Neural cell (in vitro differentiated cells): ENCODE measurements around the gene DCN. TPM values are rescaled to one million over a fixed set of nuclear protein-coding genes. Genes with fewer than 3 reads are reported as not detected.

Experiments used
- H2AFZ ChIP-seq: fragments of 200-600, 300-800 bp; sonication (generic), shearing (Covaris generic); 2 replicates; pipeline ENCODE4 v1.6.0; 2014; ENCODE audit warnings: low read depth, mild to moderate bottlenecking, antibody characterized with exemption, low read length, moderate library complexity
- H3F3A ChIP-seq: fragments of 200-600 bp; shearing (Covaris generic); 2 replicates; pipeline ENCODE4 v1.6.1; 2016; ENCODE audit warnings: mild to moderate bottlenecking, moderate library complexity, mixed read lengths, antibody characterized with exemption, low read length; ENCODE audit not compliant: insufficient read depth, poor library complexity, severe bottlenecking
- H3K27ac ChIP-seq: fragments of 200-600, 300-800 bp; sonication (generic), shearing (Covaris generic); 2 replicates; pipeline ENCODE4 v1.5.1; 2014; ENCODE audit warnings: mild to moderate bottlenecking, low read length, moderate library complexity
- H3K27me3 ChIP-seq: fragments of 300-800, 200-600 bp; sonication (generic), shearing (Covaris generic); 2 replicates; pipeline ENCODE4 v1.6.0; 2014; ENCODE audit warnings: mild to moderate bottlenecking, low read depth, low read length, moderate library complexity; ENCODE audit not compliant: insufficient read depth
- H3K36me3 ChIP-seq: fragments of 300-800, 200-600 bp; sonication (generic), shearing (Covaris generic); 2 replicates; pipeline ENCODE4 v1.5.1; 2014; ENCODE audit warnings: mild to moderate bottlenecking, antibody characterized with exemption, low read length, moderate library complexity; ENCODE audit not compliant: insufficient read depth
- H3K4me2 ChIP-seq: fragments of 300-800, 200-600 bp; sonication (generic), shearing (Covaris generic); 2 replicates; pipeline ENCODE4 v1.6.0; 2014; ENCODE audit warnings: mild to moderate bottlenecking, low read length
- H3K4me3 ChIP-seq: fragments of 300-800, 200-600 bp; sonication (generic), shearing (Covaris generic); 2 replicates; pipeline ENCODE4 v1.5.1; 2014; ENCODE audit warnings: mild to moderate bottlenecking, low read length, moderate library complexity
- H3K79me2 ChIP-seq: fragments of 200-600 bp; shearing (Covaris generic); replicated peaks from 2 replicates; pipeline ENCODE4 v1.6.0; 2014; ENCODE audit warnings: mild to moderate bottlenecking, low read length, moderate library complexity; ENCODE audit not compliant: insufficient read depth
- H3K9ac ChIP-seq: fragments of 300-800, 200-600 bp; sonication (generic), shearing (Covaris generic); 2 replicates; pipeline ENCODE4 v1.6.1; 2016; ENCODE audit warnings: mild to moderate bottlenecking, low read length, mixed read lengths
- H3K9me2 ChIP-seq: fragments of 200-600 bp; shearing (Covaris generic); 2 replicates; pipeline ENCODE4 v1.6.1; 2016; ENCODE audit warnings: mild to moderate bottlenecking, low read length, mixed read lengths; ENCODE audit not compliant: insufficient read depth
- H3K9me3 ChIP-seq: fragments of 200-600, 300-800 bp; sonication (generic), shearing (Covaris generic); 2 replicates; pipeline ENCODE4 v1.6.1; 2016; ENCODE audit warnings: mild to moderate bottlenecking, mixed run types, low read length, moderate library complexity, mixed read lengths
- H4K20me1 ChIP-seq: fragments of 200-600 bp; shearing (Covaris generic); 2 replicates; pipeline ENCODE4 v1.6.1; 2016; ENCODE audit warnings: mild to moderate bottlenecking, mixed run types; ENCODE audit not compliant: insufficient read depth
- CTCF ChIP-seq: fragments of 450-650 bp; IDR thresholded peaks from 2 replicates; pipeline ENCODE4 v1.5.1; 2014; ENCODE audit warnings: antibody characterized with exemption, mild to moderate bottlenecking, moderate library complexity; ENCODE audit not compliant: poor library complexity, severe bottlenecking
- EP300 ChIP-seq: fragments of 450-650 bp; conservative IDR thresholded peaks from 2 replicates; pipeline ENCODE4 v1.6.1; 2014; ENCODE audit warnings: antibody characterized with exemption, mild to moderate bottlenecking, moderate library complexity; ENCODE audit not compliant: poor library complexity, severe bottlenecking
- EZH2 ChIP-seq: fragments of 200-600, 300-800 bp; shearing (Covaris generic), sonication (generic); IDR thresholded peaks from 2 replicates; pipeline ENCODE4 v1.6.1; 2014; ENCODE audit warnings: antibody characterized with exemption, low read length, borderline replicate concordance, mild to moderate bottlenecking; ENCODE audit not compliant: insufficient read depth, poor library complexity, severe bottlenecking
- MXI1 ChIP-seq: fragments of 450-650 bp; conservative IDR thresholded peaks from 2 replicates; pipeline ENCODE4 v1.6.1; 2014; ENCODE audit warnings: antibody characterized with exemption, mild to moderate bottlenecking; ENCODE audit not compliant: poor library complexity, severe bottlenecking
- POLR2AphosphoS5 ChIP-seq: IDR thresholded peaks from 2 replicates; pipeline ENCODE4 v1.6.1; 2012
- RAD21 ChIP-seq: fragments of 450-650 bp; conservative IDR thresholded peaks from 2 replicates; pipeline ENCODE4 v1.6.1; 2014; ENCODE audit warnings: antibody characterized with exemption, mild to moderate bottlenecking, moderate library complexity
- REST ChIP-seq: IDR thresholded peaks from 2 replicates; pipeline ENCODE4 v1.6.1; 2012; ENCODE audit warnings: borderline replicate concordance
- SMC3 ChIP-seq: fragments of 450-650 bp; conservative IDR thresholded peaks from 2 replicates; pipeline ENCODE4 v1.6.1; 2014; ENCODE audit warnings: antibody characterized with exemption, mild to moderate bottlenecking, moderate library complexity; ENCODE audit not compliant: poor library complexity
- TAF1 ChIP-seq: IDR thresholded peaks from 2 replicates; pipeline ENCODE4 v1.6.1; 2012; ENCODE audit warnings: low read depth
- polyA plus RNA-seq: library from polyadenylated mRNA; depleted of rRNA; stranded (reverse); fragments of >200 nt; gene quantifications from 2 replicates; pipeline ENCODE4 v1.2.3, GENCODE V29; 2014

DCN gene
- polyA plus RNA-seq, 1 donor from 2014 or later: not detected

GRCh38 chr12:91203610-91204009 lies 21.0 kb upstream of the DCN start:
- Histone ChIP-seq H3K36me3 (no peaks in the 10 kb centered on the region), H3K4me3 (no peak overlapping the region), H3K27me3 (no peaks in the 10 kb centered on the region), H3K9me3 (no peaks in the 10 kb centered on the region), H4K20me1 (no peaks in the 10 kb centered on the region), H3K27ac (no peak overlapping the region), H3K4me2 (no peak overlapping the region), H3K9ac (no peak overlapping the region), H3F3A (no peaks in the 10 kb centered on the region), H3K9me2 (no peaks in the 10 kb centered on the region), H2AFZ (no peak overlapping the region), H3K79me2 (no peaks in the 10 kb centered on the region)
- TF ChIP-seq TAF1 (no peak), CTCF (no peak), RAD21 (no peak), EP300 (no peak), POLR2AphosphoS5 (no peak), EZH2 (no peak), MXI1 (no peak), SMC3 (no peak), REST (no peak)

- Histone ChIP-seq H3K9ac (no peak overlapping the region), H3K4me2 (no peak overlapping the region), H3K27ac (no peak overlapping the region), H3K9me2 (no peaks in the 10 kb centered on the region), H3K9me3 (no peaks in the 10 kb centered on the region), H3F3A (no peaks in the 10 kb centered on the region), H2AFZ (no peak overlapping the region), H3K79me2 (no peaks in the 10 kb centered on the region), H3K27me3 (no peaks in the 10 kb centered on the region), H3K4me3 (no peak overlapping the region), H3K36me3 (no peaks in the 10 kb centered on the region), H4K20me1 (no peaks in the 10 kb centered on the region)
- no peak for TF ChIP-seq CTCF
- TF ChIP-seq TAF1: no peak
- TF ChIP-seq POLR2AphosphoS5: no peak
Observed at GRCh38 chr12:91202390-91202789, 19.8 kb upstream of the DCN start.
